ENCODE data around the gene ALOX15B.

DNA sequence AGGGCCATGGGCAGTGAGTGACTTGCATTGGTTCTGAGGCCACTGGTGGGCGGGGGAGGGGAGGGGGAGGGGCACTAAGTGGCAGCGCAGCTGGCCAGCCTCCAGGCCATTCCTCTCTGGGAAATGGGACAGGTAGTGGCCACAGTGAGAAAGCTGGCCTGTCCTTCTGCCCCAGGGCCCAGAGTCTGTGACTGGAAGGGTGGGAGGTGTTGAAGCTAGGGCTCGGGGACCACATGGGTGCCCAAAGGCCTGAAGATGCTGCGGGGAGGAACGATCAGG is 49.0 kb downstream of the ALOX15B start:
- TF ChIP-seq ARNT (IDR thresholded peaks at IDR 0.05) = no peak
- no peak for TF ChIP-seq ELF4 (IDR thresholded peaks at IDR 0.05)
- no peak for TF ChIP-seq SP1 (IDR thresholded peaks at IDR 0.05)
- TF ChIP-seq FOXM1 (IDR thresholded peaks at IDR 0.05; ENCODE audit: borderline replicate concordance) = no peak
